ENCODE results near the gene NHERF1. TPM values are rescaled to one million over a fixed set of nuclear protein-coding genes. Genes with fewer than 3 reads are reported as not detected.

The NHERF1 gene
- total RNA-seq, 1 donor from 2014 or later: 81.8 TPM

- intact Hi-C loops (cut with DNase I): no loop called here
- Histone ChIP-seq H3K4me1 (no peaks in the 10 kb centered on the region), H3K27ac (no peak overlapping the region), H3K27me3 (no peaks in the 10 kb centered on the region), H3K9me3 (no peaks in the 10 kb centered on the region), H3K4me3 (no peak overlapping the region), H3K36me3 (peaks cover 11 to 12% of the 10 kb centered on the region in 2 donors)
- no peak for TF ChIP-seq CTCF (IDR thresholded peaks at IDR 0.05)
- no peak for DNase-seq (ENCODE audit: low spot score in 2 of 2)
These were observed 67.3 kb downstream of the NHERF1 start for GRCh38 chr17:74815550-74816370.

GRCh38 chr17:74816905-74817620, 68.6 kb downstream of the NHERF1 start:
- no peaks in the 10 kb centered on the region for H3K9me3 ChIP-seq
- H3K4me3 ChIP-seq: no peak overlapping the region
- DNase-seq (ENCODE audit: low spot score in 2 of 2): no peak
- peaks cover 12 to 16% of the 10 kb centered on the region in 2 donors for H3K36me3 ChIP-seq
- no peak overlapping the region for H3K27ac ChIP-seq
- TF ChIP-seq CTCF (IDR thresholded peaks at IDR 0.05): no peak
- H3K4me1 ChIP-seq: no peaks in the 10 kb centered on the region
- intact Hi-C loops (cut with DNase I): no loop called here
- H3K27me3 ChIP-seq: no peaks in the 10 kb centered on the region

- H3K9me3 ChIP-seq: no peaks in the 10 kb centered on the region
- no peak for DNase-seq (ENCODE audit: low spot score in 2 of 2)
- H3K27ac ChIP-seq: no peak overlapping the region
- no peaks in the 10 kb centered on the region for H3K4me1 ChIP-seq
- H3K36me3 ChIP-seq: peaks cover 12 to 20% of the 10 kb centered on the region in 2 donors
- intact Hi-C loops (cut with DNase I): no loop called here
- no peak overlapping the region for H3K4me3 ChIP-seq
- no peak for TF ChIP-seq CTCF (IDR thresholded peaks at IDR 0.05)
- no peaks in the 10 kb centered on the region for H3K27me3 ChIP-seq
These were observed 70.0 kb downstream of the NHERF1 start for GRCh38 chr17:74818291-74818938.

Other genes with a start within 250 kb of the NHERF1 start
- not detected for gene CD300LB, start 217.2 kb upstream of the NHERF1 start, total RNA-seq
- not detected for gene CD300C, start 202.5 kb upstream of the NHERF1 start, total RNA-seq
- not detected for gene CD300H, start 181.1 kb upstream of the NHERF1 start, total RNA-seq
- gene CD300LD, start 156.3 kb upstream of the NHERF1 start, total RNA-seq: not detected
- gene CD300E, start 124.9 kb upstream of the NHERF1 start, total RNA-seq: 0.21 TPM
- gene CD300LF, start 35.7 kb upstream of the NHERF1 start, total RNA-seq: not detected
- gene RAB37, start 11.4 kb upstream of the NHERF1 start, total RNA-seq: 0.32 TPM
- gene NAT9, start 27.7 kb downstream of the NHERF1 start, total RNA-seq: 13.3 TPM
- gene GRIN2C, start 111.3 kb downstream of the NHERF1 start, total RNA-seq: not detected
- 93.1 TPM for gene FDXR, start 124.4 kb downstream of the NHERF1 start, total RNA-seq
- gene FADS6, start 145.0 kb downstream of the NHERF1 start, total RNA-seq: not detected
- not detected for gene USH1G, start 174.6 kb downstream of the NHERF1 start, total RNA-seq
- not detected for gene OTOP2, start 175.6 kb downstream of the NHERF1 start, total RNA-seq
- gene OTOP3, start 187.3 kb downstream of the NHERF1 start, total RNA-seq: not detected
- 103 TPM for gene HID1, start 224.1 kb downstream of the NHERF1 start, total RNA-seq
- gene CDR2L, start 239.0 kb downstream of the NHERF1 start, total RNA-seq: 54.7 TPM

Data from ascending aorta (tissue), 2 donors.